ENCODE measurements around the gene FUNDC2. TPM values are rescaled to one million over a fixed set of nuclear protein-coding genes. Genes with fewer than 3 reads are reported as not detected.
A peak's percentile ranks its signal among the peaks of the same experiment; 100 is the strongest.

FUNDC2 gene
- total RNA-seq, 1 donor from 2014 or later: 79.1 TPM

DNA sequence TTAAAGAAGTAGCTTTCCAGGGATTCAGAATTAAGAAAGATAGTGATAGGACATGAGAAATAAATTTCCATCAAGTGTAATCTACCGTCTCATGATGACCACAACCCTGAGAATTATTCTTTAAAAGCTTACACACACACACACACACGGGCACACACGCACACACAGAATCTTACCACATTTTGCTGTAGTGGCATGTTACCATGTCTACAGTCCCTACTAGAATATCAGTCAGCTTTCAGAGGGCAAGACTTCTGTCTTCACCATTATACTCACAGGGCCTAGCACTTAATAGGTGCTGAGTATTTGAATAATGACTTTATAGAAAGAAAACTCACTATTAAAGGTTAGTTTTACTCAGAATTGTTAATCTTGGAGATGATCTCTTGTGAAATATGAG, 28.9 kb downstream of the FUNDC2 start:
- no peak overlapping the region for H3K4me3 ChIP-seq
- H3K36me3 ChIP-seq: peaks cover 8% of the 10 kb centered on the region
- DNase-seq (no peak), ATAC-seq (no peak)
- intact Hi-C loops (cut with DNase I): no loop called here
- no peaks in the 10 kb centered on the region for H3K9me3 ChIP-seq
- no peak overlapping the region for H3K27ac ChIP-seq
- H3K4me1 ChIP-seq: no peaks in the 10 kb centered on the region
- no peaks in the 10 kb centered on the region for H3K27me3 ChIP-seq
- TF ChIP-seq, protein P1, sequence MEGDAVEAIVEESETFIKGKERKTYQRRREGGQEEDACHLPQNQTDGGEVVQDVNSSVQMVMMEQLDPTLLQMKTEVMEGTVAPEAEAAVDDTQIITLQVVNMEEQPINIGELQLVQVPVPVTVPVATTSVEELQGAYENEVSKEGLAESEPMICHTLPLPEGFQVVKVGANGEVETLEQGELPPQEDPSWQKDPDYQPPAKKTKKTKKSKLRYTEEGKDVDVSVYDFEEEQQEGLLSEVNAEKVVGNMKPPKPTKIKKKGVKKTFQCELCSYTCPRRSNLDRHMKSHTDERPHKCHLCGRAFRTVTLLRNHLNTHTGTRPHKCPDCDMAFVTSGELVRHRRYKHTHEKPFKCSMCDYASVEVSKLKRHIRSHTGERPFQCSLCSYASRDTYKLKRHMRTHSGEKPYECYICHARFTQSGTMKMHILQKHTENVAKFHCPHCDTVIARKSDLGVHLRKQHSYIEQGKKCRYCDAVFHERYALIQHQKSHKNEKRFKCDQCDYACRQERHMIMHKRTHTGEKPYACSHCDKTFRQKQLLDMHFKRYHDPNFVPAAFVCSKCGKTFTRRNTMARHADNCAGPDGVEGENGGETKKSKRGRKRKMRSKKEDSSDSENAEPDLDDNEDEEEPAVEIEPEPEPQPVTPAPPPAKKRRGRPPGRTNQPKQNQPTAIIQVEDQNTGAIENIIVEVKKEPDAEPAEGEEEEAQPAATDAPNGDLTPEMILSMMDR (IDR thresholded peaks at IDR 0.05): no peak

DNA sequence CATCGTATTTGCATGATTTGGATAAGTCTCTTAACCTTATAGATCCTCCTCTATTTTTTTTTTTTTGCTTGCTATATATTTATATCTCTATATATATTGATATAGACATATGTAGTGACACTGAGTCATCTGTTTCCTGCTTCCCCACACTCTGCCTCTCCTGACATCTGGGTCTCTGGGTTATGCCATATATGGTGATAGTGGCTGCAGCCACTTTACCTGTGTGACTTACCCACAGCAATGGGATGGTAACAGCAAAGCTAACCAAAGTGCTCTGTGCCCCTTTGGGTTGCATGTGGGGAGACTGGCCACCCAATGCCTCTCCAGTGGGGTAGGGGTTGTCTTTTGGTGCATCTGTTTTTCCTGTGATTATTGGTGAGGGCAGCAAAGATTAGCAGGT, 29.8 kb downstream of the FUNDC2 start:
- TF ChIP-seq, protein P1 (IDR thresholded peaks at IDR 0.05): no peak
- H3K27ac ChIP-seq: no peak overlapping the region
- H3K4me3 ChIP-seq: no peak overlapping the region
- peaks cover 8% of the 10 kb centered on the region for H3K36me3 ChIP-seq
- intact Hi-C loops (cut with DNase I): no loop called here
- DNase-seq (no peak), ATAC-seq (no peak)
- no peaks in the 10 kb centered on the region for H3K9me3 ChIP-seq
- no peaks in the 10 kb centered on the region for H3K4me1 ChIP-seq
- H3K27me3 ChIP-seq: no peaks in the 10 kb centered on the region

DNA sequence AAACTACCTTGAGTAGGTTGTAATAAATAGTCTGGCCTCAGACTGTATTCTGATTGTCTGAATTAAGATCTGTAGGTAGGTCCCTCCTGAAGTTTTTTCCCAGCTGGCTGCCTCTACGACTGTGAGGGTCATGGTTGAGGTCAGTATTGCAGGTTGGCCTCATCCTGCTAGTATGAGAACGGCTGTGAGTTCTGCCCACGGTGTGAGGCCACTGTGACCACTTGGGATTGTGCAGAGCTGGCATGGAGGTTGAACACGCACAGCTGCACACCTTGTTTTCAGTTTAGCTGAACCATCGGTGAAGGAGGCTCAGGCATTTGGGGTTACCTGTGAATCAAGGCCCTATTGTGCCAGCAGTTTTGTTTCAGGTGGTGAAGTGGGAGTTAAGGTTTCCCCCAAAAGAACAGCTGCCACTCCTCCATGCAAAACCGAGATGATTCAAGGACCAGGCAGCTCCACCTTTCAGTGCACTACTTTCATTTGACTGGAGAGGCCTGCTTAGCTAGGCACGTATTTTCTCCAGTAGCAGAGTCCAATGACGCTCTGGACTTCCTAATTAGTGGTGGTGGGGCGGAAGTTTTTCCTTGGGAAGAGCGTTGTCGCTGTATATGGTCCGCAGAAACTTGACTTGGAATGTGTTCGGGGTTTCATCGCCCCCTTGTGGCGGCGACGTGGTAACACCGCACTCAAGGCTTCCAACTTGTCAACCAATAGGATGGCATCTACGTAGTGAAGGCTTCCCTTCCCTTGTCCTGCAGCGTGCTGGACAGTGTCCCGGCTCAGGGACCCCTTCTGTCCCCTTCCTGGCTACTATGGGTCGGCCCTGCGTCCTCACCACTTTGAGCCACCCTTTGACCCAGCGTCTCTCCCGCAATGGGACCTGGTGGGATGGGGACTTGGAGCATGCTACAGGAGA, 30.5 kb downstream of the FUNDC2 start:
- intact Hi-C loops (cut with DNase I): no loop called here
- H3K4me3 ChIP-seq: no peak overlapping the region
- no peaks in the 10 kb centered on the region for H3K27me3 ChIP-seq
- ATAC-seq (peak; percentile 99), DNase-seq (peak; percentile 71)
- TF ChIP-seq, protein P1 (IDR thresholded peaks at IDR 0.05): peak; percentile 71
- peaks cover 4% of the 10 kb centered on the region for H3K36me3 ChIP-seq
- no peaks in the 10 kb centered on the region for H3K4me1 ChIP-seq
- no peak overlapping the region for H3K27ac ChIP-seq
- no peaks in the 10 kb centered on the region for H3K9me3 ChIP-seq

DNA sequence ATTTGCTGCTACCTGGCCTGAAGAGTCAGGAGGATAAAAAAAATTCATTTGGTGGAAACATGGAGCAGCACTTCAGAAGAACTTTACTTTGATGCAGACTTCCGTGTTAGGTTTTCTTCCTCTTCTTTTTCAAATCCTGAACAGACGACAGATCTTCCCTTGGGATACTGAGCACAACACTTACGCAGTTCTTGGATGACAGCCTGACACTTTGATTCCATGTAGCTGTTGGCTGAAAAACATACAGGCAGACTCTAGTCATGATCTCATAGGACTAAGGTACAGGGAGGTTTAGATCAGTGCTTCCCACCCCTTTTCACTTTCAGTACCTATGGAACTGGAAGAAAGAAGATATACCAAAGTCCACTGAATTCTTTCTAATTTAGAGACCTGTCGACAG, 35.1 kb downstream of the FUNDC2 start:
- no peak for ATAC-seq
- H3K9me3 ChIP-seq: no peaks in the 10 kb centered on the region
- TF ChIP-seq, protein P1 (IDR thresholded peaks at IDR 0.05): no peak
- no peak overlapping the region for H3K4me3 ChIP-seq
- intact Hi-C loops (cut with DNase I): no loop called here
- no peaks in the 10 kb centered on the region for H3K4me1 ChIP-seq
- H3K27me3 ChIP-seq: no peaks in the 10 kb centered on the region
- no peak for DNase-seq
- no peak overlapping the region for H3K27ac ChIP-seq
- no peaks in the 10 kb centered on the region for H3K36me3 ChIP-seq

DNA sequence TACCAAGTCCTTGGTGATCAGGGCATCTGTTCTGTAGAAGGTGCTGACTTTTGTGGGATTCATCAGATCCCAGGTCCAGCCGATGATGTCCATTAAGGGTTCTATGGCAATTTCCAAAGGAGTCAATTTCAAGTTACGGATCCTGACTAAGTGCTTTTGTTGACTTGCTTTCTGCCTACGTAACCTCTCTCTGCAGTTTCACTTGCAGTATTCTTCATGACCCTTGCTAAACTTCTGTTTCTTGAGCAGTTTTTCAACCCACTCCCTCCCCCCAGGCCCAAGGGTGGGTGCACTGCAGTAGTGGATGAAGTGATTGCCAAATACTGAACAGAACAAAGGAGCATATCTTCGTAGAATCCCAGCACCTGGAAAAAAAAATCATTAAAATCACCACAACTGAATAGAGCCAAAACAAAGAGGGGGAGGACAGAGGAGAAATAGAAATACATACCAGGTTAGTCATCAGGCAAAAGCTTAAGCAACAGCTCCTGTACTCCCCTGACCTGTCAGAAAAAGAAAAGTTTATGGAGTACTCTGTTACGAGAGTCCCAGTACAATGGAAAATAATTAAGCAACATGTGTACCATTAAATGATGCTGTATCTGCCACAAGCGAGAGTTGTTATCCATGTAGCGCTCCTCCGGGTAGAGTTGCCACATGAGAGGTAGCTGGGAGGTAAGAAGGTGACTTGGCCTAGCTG, 38.5 kb downstream of the FUNDC2 start:
- H3K4me1 ChIP-seq: peaks cover 6% of the 10 kb centered on the region
- ATAC-seq: no peak
- H3K27ac ChIP-seq: no peak overlapping the region

More for the DNA sequence above, 38.5 kb downstream of the FUNDC2 start:
- no peaks in the 10 kb centered on the region for H3K9me3 ChIP-seq
- TF ChIP-seq, protein P1 (IDR thresholded peaks at IDR 0.05): no peak
- no peak for DNase-seq
- intact Hi-C loops (cut with DNase I): no loop called here
- H3K36me3 ChIP-seq: no peaks in the 10 kb centered on the region
- no peak overlapping the region for H3K4me3 ChIP-seq
- H3K27me3 ChIP-seq: no peaks in the 10 kb centered on the region
